Coronary artery (tissue), 2 donors: ENCODE data around the gene RGS6.
"Not testable (repeated sequence)": the region's sequence is repeated elsewhere in the genome, so short reads cannot be mapped to it uniquely, and the experiment has no call there.

ENCODE experiments used
- DNase-seq: peaks from one replicate; pipeline ENCODE4 v3.0.0-alpha.2; 2017; ENCODE audit warnings: low spot score
- H3K27ac ChIP-seq, 2 donors: fragments of 200-600 bp; sonication (generic); one replicate each; pipeline ENCODE4 v1.5.1; 2016 to 2019
- H3K4me3 ChIP-seq: fragments of 200-600 bp; sonication (generic); 2 replicates; pipeline ENCODE4 v1.5.1; 2016; ENCODE audit warnings: mild to moderate bottlenecking, moderate library complexity
- TF ChIP-seq, protein P1 (sequence below): fragments of 200-600 bp; sonication (generic); IDR thresholded peaks from one replicate; pipeline ENCODE4 v1.5.1; 2019; ENCODE audit warnings: antibody characterized with exemption

RGS6 gene

DNA sequence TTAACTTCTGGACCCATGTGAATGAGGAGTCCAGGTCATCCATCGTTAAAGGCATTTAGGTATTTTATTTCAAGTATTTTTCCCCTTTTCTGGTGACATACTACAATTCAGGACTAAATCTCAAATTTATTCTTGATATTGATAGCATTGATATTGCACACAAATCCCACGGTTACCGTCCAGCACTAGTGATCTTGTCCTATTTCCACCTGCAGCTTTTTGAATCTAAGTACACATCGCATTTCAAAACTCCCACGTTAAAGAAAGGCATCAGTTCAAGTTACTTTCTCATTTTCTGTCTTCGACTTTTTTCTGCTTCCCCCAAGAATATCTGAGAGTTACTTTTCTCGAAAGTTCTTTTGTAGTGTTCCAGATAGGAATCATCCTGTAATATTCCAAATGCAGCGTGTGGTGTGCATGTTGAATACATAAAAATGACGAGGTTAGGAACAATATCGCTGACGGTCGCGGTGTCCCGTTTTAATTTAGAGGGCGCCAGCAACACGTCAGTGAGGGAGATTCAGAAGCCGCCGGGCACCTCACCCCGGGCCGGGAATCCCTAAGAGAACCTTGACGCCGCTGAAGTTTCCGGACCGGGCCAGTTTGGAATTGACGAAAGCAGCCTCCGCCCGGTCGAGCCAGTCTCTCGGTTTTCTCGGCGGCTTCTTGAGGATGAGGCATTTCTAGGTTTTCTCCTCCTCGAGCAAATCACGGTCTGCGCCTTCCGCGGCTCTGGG lies 569 bp upstream of the RGS6 start:
- H3K4me3 ChIP-seq, result peak overlapping the region; percentile 78
- TF ChIP-seq, protein P1, sequence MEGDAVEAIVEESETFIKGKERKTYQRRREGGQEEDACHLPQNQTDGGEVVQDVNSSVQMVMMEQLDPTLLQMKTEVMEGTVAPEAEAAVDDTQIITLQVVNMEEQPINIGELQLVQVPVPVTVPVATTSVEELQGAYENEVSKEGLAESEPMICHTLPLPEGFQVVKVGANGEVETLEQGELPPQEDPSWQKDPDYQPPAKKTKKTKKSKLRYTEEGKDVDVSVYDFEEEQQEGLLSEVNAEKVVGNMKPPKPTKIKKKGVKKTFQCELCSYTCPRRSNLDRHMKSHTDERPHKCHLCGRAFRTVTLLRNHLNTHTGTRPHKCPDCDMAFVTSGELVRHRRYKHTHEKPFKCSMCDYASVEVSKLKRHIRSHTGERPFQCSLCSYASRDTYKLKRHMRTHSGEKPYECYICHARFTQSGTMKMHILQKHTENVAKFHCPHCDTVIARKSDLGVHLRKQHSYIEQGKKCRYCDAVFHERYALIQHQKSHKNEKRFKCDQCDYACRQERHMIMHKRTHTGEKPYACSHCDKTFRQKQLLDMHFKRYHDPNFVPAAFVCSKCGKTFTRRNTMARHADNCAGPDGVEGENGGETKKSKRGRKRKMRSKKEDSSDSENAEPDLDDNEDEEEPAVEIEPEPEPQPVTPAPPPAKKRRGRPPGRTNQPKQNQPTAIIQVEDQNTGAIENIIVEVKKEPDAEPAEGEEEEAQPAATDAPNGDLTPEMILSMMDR, result no peak
- peak overlapping the region; percentile 42 to 75 for H3K27ac ChIP-seq
- no peak for DNase-seq

DNA sequence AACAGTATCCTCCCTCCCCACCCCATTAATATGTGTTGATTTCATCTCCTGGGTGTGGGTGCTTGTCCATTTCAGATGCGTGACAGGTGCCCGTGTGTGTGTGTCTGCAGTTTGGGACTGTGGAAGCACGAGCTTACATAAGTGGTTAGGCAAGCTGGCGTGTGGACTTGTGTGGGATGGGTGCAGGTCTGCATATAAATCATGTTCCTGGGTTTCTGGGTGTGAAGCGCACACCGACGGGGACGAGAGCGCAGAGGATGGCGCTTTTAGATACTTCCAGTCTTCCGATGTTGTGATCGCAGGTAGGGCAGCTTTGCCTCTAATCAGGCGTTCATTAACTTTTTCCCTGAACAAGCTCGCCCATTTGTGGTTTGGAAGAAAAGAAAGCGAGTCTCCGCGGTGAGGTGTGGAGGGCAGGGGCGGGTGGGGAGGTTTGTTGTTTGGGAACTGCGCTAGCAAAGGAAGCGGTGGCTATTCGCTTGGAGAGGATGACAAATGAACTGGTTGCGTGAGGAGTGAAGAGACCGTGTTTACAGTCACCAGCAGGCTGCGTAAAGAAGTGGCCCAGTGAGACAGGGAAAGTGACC lies 865 bp downstream of the RGS6 start:
- TF ChIP-seq, protein P1, result no peak
- H3K4me3 ChIP-seq, result peak overlapping the region; percentile 78
- peak overlapping the region in 1 of 2 donors; percentile 42 for H3K27ac ChIP-seq
- no peak for DNase-seq

DNA sequence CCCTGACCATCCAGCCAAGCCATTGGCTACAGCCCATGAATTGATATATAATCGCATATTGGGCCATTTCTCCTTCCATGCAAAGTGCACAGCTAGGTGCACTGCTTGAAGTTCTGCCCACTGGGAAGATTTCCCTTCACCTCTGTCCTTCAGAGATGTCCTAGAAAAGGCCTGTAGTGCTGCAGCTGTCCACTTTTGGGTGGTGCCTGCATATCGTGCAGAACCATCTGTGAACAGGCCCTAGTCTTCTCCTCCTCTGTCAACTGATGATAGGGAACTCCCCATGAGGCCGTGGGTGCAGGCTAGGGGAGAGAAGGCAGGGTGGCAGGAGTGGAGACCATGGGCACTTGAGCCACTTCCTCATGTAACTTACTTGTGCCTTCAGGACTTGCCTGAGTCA lies 6.0 kb downstream of the RGS6 start:
- not testable (repeated sequence) for H3K4me3 ChIP-seq, H3K27ac ChIP-seq, DNase-seq

- not testable (repeated sequence) for DNase-seq
Measured at GRCh38 chr14:71939344-71939743, 7.1 kb downstream of the RGS6 start.

DNA sequence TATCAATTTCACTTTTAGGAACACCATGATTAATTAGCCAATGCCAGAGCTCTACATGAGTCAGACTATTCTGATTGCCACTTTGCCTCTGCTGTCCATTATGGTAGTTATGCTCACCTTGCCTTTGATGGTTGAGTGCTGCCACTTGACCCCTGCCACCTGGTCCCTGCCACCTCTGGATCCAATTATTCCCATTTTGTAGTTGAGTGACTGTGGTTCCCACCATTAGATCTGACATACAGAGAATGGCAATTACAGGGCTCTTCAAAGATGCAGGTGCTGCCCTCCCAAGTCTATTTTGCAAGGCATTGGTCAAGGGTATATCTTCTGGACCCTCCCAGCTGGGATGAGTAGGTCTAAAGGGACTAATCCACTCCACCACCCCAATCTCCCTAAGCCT lies 8.3 kb downstream of the RGS6 start:
- DNase-seq, H3K4me3 ChIP-seq, H3K27ac ChIP-seq: not testable (repeated sequence)

More at GRCh38 chr14:71939344-71939743, 7.1 kb downstream of the RGS6 start:
- not testable (repeated sequence) for H3K27ac ChIP-seq, H3K4me3 ChIP-seq

GRCh38 chr14:71941616-71942015 lies 9.4 kb downstream of the RGS6 start:
- H3K4me3 ChIP-seq, DNase-seq, H3K27ac ChIP-seq: not testable (repeated sequence)

DNA sequence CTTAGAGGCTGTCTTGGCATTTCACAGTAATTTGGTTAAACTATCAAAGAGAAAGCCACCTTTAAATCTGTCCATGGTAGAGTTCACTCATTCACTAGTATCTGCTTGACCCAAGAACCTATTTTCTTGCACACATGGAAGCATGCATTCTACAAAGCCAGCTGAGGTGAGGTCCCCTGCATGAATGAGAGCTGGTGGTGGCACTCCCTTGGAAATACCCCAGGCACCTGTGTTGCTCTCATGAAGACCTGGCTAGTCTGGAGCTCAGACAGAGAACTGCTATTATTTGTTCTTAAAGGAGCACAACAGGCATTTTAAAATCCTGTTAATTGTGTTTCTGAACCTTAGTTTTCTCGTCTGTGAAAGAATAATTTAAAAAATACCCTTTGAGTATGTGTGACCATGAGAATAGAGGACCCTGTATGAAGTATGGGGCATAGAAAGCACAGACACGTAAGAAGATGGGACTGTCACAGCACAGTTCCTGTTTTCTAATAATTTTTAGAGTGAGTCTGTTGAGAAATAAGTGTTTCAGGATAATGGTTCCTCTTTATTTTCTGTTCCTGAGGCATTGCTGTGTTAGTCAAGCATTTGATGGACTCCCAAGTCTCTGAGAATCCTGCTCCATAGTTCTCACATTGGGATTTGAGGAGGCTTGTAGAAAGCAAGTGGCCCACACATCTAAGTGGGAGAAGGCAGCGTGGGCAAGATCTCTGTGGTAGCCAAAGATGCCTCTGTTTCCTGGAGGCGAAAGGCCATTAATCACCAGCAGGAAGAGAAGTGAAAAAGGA lies 10.9 kb downstream of the RGS6 start:
- TF ChIP-seq, protein P1, result no peak

GRCh38 chr14:71943695-71944018 lies 11.4 kb downstream of the RGS6 start:
- TF ChIP-seq, protein P1, result no peak
- Histone ChIP-seq H3K4me3 (no peak overlapping the region), H3K27ac (no peak overlapping the region)
- no peak for DNase-seq

More for the DNA sequence above, 10.9 kb downstream of the RGS6 start:
- Histone ChIP-seq H3K4me3 (no peak overlapping the region), H3K27ac (no peak overlapping the region)
- DNase-seq, result no peak

DNA sequence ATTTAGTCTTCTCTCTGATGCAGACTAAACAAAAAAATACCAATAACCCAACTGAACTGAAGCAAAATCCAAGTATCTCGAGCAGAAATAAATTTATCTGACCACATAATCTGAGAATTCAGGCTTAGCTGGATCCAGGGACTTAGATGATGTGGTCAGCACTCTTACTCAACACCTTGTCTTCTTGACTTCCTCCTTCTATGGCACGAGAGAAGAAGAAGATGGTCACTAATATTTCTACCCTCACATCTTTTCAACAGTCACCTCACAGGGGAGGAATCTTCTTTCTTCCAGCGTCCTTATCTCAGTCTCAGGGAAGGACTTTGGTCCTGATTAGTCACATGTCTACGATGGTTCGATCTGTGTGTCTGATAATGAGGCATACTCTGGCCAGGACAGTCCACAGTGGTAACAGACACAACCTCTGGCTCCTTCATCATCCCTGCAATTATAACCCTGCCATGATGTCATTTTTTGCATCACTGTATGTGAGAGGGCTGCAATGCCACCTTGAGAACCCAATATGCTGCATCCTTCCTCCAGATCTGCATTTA lies 15.8 kb downstream of the RGS6 start:
- TF ChIP-seq, protein P1, result no peak
- no peak for DNase-seq
- Histone ChIP-seq H3K4me3 (no peak overlapping the region), H3K27ac (no peak overlapping the region)
